GM19395 (cell line): Measurements from ENCODE around the gene KRTDAP.

Experiments
- ATAC-seq: cut with Tn5 transposase; IDR thresholded peaks from one replicate; pipeline ENCODE4 v1.9.1; 2021; ENCODE audit warnings: mild to moderate bottlenecking, moderate library complexity; ENCODE audit not compliant: unreplicated experiment

The KRTDAP gene

DNA sequence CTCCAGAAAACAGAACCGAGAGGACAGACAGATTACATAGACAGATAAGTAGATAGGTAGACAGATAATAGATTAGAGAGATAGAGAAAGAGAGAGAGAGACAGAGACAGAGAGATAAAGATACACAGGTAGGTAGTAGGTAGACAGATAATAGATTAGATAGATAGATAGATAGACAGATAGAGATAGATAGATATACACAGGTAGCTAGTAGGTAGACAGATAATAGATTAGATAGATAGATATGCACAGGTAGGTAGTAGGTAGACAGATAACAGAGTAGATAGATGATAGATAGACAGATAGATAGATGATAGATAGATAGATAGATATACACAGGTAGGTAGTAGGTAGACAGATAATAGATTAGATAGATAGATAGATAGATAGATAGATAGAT lies 32.1 kb downstream of the KRTDAP start:
- no peak for ATAC-seq

DNA sequence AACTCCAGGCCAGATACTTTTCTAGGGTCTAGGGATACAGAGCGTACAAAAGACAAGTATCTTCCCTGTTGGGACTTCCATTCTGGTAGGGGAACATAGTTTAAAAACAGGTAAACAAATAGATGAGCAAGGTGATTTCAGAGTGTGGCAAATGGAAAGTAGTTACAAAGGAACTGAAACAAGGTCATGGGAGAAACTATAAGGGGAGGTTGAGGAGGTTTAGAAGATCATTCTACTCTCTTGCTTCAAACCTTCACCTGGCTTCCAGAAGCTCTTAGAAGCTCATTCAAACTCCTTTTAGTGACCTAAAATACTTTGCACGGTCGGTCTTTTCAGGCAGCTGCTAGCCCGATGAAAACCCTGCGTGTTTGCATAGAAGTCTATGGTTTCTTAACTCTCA lies 33.1 kb downstream of the KRTDAP start:
- ATAC-seq, result no peak

DNA sequence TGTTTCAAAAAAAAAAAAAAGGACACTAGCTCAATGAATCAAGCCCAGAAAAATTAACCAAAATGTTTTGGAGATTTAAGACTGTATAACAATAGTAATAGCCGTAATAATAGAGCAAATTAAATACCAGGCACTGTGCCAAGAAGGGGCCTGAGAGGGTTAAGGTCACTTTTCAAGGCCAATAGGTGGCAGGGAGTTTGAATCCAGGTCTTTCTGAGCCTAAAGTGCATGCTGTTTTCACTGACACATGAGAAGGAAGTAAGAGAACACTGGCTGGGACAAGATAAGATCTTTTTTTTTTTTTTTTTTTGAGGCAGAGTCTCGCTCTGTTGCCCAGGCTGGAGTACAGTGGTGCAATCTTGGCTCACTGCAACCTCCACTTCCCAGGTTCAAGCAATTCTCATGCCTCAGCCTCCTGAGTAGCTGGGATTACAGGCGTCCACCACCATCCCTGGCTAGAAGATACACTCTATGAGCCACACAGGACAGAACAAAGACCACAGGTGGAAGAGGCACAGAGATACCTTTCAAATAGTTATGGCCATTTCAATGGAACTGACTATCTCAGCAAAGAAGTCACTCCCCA lies 34.6 kb downstream of the KRTDAP start:
- no peak for ATAC-seq

DNA sequence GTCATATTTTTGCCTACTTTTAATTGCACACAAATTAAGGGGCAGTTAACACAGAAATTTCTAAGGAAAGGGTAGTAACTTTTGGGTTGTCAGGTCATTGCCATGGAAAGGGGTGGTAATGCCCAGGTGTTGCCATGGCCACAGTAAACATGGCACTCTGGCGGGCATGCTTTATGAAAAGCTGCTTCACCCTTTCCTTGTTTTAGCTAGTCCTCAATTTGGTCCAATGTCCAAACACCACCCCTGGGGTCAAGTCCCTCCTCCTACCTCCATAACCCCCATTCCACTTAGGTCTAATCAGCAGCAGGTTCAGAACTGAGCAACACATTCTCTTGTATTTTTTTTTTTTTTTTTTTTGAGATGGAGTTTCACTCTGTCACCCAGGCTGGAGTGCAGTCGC lies 35.6 kb downstream of the KRTDAP start:
- ATAC-seq, result no peak

GRCh38 chr19:35451338-35452096 lies 38.7 kb downstream of the KRTDAP start:
- ATAC-seq, result no peak

- ATAC-seq, result no peak
Observed at GRCh38 chr19:35449359-35450043, 40.8 kb downstream of the KRTDAP start.

DNA sequence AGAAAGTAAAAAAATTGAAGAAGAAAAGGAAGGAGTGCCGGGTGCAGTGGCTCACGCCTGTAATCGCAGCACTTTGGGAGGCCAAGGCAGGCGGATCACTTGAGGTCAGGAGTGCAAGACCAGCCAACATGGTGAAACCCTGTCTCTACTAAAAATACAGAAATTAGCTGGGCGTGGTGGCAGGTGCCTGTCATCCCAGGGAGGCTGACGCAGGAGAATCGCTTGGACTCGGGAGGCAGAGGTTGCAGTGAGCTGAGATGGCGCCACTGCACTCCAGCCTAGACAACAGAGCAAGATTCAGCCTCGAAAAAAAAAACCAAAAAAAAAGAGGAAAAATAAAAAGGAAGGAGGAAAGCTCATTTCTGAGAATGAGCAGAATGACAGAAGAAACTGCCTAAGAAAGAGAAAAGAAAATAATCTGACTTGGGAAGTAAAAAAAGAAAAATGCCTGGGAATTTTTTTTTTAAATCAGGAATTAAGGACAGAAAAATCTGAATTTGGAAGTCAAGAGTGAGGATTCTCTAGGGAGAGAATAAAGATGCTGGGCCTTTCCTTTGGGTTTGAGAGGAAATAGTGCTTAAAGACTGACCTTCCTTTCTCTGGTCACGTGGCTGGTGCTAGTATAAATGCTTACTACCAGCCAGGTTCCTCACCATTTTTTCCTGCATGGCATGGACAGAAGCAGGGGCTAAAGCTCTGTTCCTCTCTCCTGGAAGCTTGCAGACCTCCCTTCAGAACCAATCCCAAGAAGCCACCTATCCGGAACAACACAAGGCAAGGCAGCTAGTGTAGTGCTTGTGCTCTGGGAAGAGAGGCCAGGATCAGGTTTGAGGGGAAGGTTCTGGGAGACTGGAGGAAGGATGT lies 42.4 kb downstream of the KRTDAP start, which contains the start of gene FFAR2:
TSS of gene FFAR2 (plus strand) at position 652 of the 864 bp plus-strand sequence. CDS start 1,458 bp downstream, outside the sequence.
- ATAC-seq, result no peak

- ATAC-seq, result no peak
Observed at GRCh38 chr19:35445826-35446593, 44.3 kb downstream of the KRTDAP start.

DNA sequence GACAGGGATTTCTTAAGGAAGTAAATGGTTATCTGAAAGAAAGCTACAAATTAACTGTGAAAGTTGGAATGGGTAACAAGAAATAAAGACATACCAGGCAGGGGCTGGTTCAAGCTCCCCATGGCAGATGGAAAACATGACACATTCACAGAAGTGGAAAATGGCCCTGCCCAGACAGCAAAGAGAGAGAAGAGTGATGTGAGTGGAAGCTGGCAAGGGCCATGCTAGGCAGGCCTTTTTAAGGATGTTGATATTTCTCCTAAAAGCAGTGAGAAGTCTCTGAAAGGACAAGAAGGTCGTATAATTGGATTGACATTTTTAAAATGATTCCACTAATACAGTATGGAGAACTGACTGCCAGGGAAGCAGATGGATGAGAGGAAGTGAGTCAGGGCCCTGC lies 45.5 kb downstream of the KRTDAP start:
- ATAC-seq, result no peak

GRCh38 chr19:35442091-35442490 lies 48.2 kb downstream of the KRTDAP start:
- ATAC-seq, result no peak

- no peak for ATAC-seq
Observed at GRCh38 chr19:35439921-35440320, 50.3 kb downstream of the KRTDAP start.

GRCh38 chr19:35438527-35438926 lies 51.7 kb downstream of the KRTDAP start:
- no peak for ATAC-seq

DNA sequence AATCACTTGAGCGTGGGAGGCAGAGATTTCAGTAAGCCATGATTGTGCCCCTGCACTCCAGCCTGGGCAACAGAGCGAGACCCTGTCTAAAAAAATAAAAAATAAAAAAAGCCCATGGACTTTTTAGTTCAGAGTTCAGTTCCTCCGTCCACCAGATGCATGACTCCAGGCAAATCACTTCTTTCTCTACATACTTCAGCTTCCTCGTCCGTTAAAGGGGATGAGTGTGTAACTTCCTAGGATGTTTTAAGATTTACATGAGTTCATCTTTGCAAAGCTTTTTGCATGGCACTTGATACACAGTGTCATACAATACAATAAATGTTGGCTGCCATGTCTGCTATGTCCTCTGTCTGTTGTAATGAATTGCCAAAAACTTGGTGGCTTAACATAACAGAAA lies 52.2 kb downstream of the KRTDAP start:
- no peak for ATAC-seq

GRCh38 chr19:35437406-35437951 lies 52.8 kb downstream of the KRTDAP start:
- no peak for ATAC-seq
